OCI-LY1 (cell line): ENCODE results near the gene TMEM185B.

Experiments used
- H2AFZ ChIP-seq: fragments of 200-600 bp; sonication (generic), shearing (Covaris generic); 2 replicates; pipeline ENCODE4 v1.6.0; 2014; ENCODE audit warnings: antibody characterized with exemption, mild to moderate bottlenecking, low read length
- H3F3A ChIP-seq: fragments of 200-600 bp; sonication (generic), shearing (Covaris generic); 2 replicates; pipeline ENCODE4 v1.6.0; 2014; ENCODE audit warnings: mild to moderate bottlenecking, antibody characterized with exemption, low read length, moderate library complexity; ENCODE audit not compliant: insufficient read depth
- H3K27ac ChIP-seq: fragments of 200-600 bp; sonication (generic); 2 replicates; pipeline ENCODE4 v1.5.1; 2014; ENCODE audit warnings: low read length, mixed run types, mild to moderate bottlenecking, low read depth; ENCODE audit not compliant: poor library complexity, severe bottlenecking
- H3K27me3 ChIP-seq: fragments of 200-600 bp; sonication (generic); 2 replicates; pipeline ENCODE4 v1.6.0; 2014; ENCODE audit warnings: antibody characterized with exemption, mild to moderate bottlenecking, low read length, moderate library complexity; ENCODE audit not compliant: insufficient read depth
- H3K36me3 ChIP-seq: fragments of 200-600 bp; sonication (generic); 2 replicates; pipeline ENCODE4 v1.6.1; 2014; ENCODE audit warnings: mild to moderate bottlenecking, antibody characterized with exemption, low read length, moderate library complexity, mixed read lengths; ENCODE audit not compliant: insufficient read depth
- H3K4me1 ChIP-seq: fragments of 200-600 bp; sonication (generic); 2 replicates; pipeline ENCODE4 v1.5.1; 2014; ENCODE audit warnings: mild to moderate bottlenecking, low read length, moderate library complexity; ENCODE audit not compliant: insufficient read depth, severe bottlenecking
- H3K4me2 ChIP-seq: fragments of 200-600 bp; sonication (generic), shearing (Covaris generic); 2 replicates; pipeline ENCODE4 v1.6.1; 2014; ENCODE audit warnings: low read length
- H3K4me3 ChIP-seq: fragments of 200-600 bp; sonication (generic); 2 replicates; pipeline ENCODE4 v1.5.1; 2014; ENCODE audit warnings: low read length, low read depth, mild to moderate bottlenecking, mixed read lengths; ENCODE audit not compliant: poor library complexity, severe bottlenecking
- H3K79me2 ChIP-seq: fragments of 200-600 bp; shearing (Covaris generic); 2 replicates; pipeline ENCODE4 v1.6.1; 2016; ENCODE audit warnings: mixed run types, low read length, mixed read lengths; ENCODE audit not compliant: insufficient read depth
- H3K9ac ChIP-seq: fragments of 200-600 bp; sonication (generic), shearing (Covaris generic); 2 replicates; pipeline ENCODE4 v1.6.1; 2014; ENCODE audit warnings: mild to moderate bottlenecking, low read length, mixed read lengths
- H3K9me2 ChIP-seq: fragments of 200-600 bp; sonication (generic), shearing (Covaris generic); 2 replicates; pipeline ENCODE4 v1.6.1; 2014; ENCODE audit warnings: low read depth, mild to moderate bottlenecking, low read length, mixed read lengths
- H3K9me3 ChIP-seq: fragments of 200-600 bp; shearing (Covaris generic); 2 replicates; pipeline ENCODE4 v1.6.1; 2014; ENCODE audit warnings: low read length, mixed read lengths
- H4K20me1 ChIP-seq: fragments of 200-600 bp; sonication (generic), shearing (Covaris generic); 2 replicates; pipeline ENCODE4 v1.6.0; 2016; ENCODE audit warnings: mild to moderate bottlenecking, low read length; ENCODE audit not compliant: insufficient read depth
- CTCF ChIP-seq: fragments of 200-600 bp; sonication (generic), shearing (Covaris generic); IDR thresholded peaks from 2 replicates; pipeline ENCODE4 v1.5.1; 2017; ENCODE audit warnings: mild to moderate bottlenecking, antibody characterized with exemption, low read length, moderate library complexity, mixed read lengths
- EZH2 ChIP-seq: fragments of 200-600 bp; sonication (generic), shearing (Covaris generic); IDR thresholded peaks from 2 replicates; pipeline ENCODE4 v1.8.0; 2017; ENCODE audit warnings: borderline replicate concordance, mixed run types, mild to moderate bottlenecking, antibody characterized with exemption, low read length, moderate library complexity, mixed read lengths

TMEM185B gene

DNA sequence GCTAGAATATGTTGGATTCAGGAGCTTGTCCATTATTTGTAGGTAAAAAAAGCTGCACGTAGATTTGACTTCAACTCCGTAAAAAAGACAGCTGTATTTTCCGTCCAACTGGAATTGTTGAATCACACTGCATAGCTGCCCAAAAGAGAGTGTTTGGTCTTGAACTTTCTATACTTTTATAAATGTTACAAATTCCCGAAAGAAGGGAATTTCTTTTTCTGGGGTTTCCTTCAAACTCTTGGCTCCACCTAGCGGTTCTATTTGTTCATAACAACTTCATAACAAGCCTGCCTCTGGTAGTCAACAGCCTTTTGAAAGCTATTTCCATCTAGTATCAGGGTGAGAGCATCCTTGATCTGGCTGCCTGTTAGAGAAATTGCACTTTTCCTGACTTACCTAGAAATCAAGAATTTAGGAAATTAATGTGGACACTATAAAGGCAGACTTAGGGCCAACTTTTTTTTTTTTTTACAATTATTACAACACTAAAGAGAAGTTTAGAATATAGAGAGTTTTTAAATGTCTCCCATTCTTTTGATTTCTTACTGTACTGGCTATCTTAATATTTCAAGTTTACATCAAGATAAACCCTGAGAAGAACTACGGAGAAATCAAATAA, 48.1 kb downstream of the TMEM185B start:
- H2AFZ ChIP-seq = no peak overlapping the region
- TF ChIP-seq CTCF = peak; percentile 85
- no peak for TF ChIP-seq EZH2

More for the DNA sequence above, 48.1 kb downstream of the TMEM185B start:
- H3K79me2 ChIP-seq = no peaks in the 10 kb centered on the region
- peak overlapping the region; percentile 31; the same call in 1 of the 2 replicates for H3K4me2 ChIP-seq
- no peak overlapping the region for H3K4me3 ChIP-seq
- H3K9me3 ChIP-seq = no peaks in the 10 kb centered on the region
- H3K9me2 ChIP-seq = no peaks in the 10 kb centered on the region
- no peaks in the 10 kb centered on the region for H3F3A ChIP-seq
- H3K27ac ChIP-seq = peak overlapping the region; percentile 53
- no peak overlapping the region; the same call in 1 of the 2 replicates for H3K9ac ChIP-seq
- no peaks in the 10 kb centered on the region for H3K36me3 ChIP-seq
- H3K4me1 ChIP-seq = peaks cover 41% of the 10 kb centered on the region
- no peaks in the 10 kb centered on the region for H4K20me1 ChIP-seq
- H3K27me3 ChIP-seq = no peaks in the 10 kb centered on the region
